Measurements from ENCODE around the gene MXD4.

- no peak for TF ChIP-seq EZH2phosphoT487 (IDR thresholded peaks at IDR 0.05; ENCODE audit: borderline replicate concordance, low read length)
- TF ChIP-seq EZH2 (IDR thresholded peaks at IDR 0.05; ENCODE audit: low read length, unreplicated experiment) = no peak
Observed at GRCh38 chr4:2284934-2285612, 23.2 kb upstream of the MXD4 start.
